SK-N-MC (cell line): ENCODE measurements around the gene CPTP.

Experiments
- EZH2 ChIP-seq: fragments of 200-600 bp; sonication (generic); IDR thresholded peaks from one replicate; pipeline ENCODE4 v1.6.1; 2017; ENCODE audit warnings: antibody characterized with exemption
- FOXP2 ChIP-seq: optimal IDR thresholded peaks from 2 replicates; pipeline ENCODE3; 2011; ENCODE audit warnings: mild to moderate bottlenecking, moderate library complexity; ENCODE audit not compliant: insufficient read depth; ENCODE audit errors: extremely low read length, control extremely low read depth
- POLR2AphosphoS5 ChIP-seq: IDR thresholded peaks from 2 replicates; pipeline ENCODE4 v1.6.1; 2012; ENCODE audit warnings: mild to moderate bottlenecking, low read depth, low read length, borderline replicate concordance

DNA sequence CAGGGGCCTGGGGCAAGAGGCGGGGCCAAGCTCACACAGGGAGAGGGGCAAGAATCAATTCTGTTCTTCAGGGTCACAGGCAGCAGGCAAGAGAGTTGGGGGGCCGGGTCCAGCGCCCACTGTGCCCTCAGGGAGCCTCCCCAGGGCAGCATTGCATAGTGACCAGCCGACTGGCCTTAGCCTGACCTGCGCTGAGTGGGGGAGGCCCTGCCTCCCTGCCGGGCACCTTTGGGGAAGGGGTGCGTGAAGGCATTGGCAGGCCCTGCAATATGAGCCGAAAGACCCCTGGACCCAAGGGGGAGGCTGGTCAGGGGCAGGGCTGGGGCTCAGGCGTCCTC lies 32.2 kb upstream of the CPTP start:
- TF ChIP-seq POLR2AphosphoS5 = 0 out of 2 replicates have a peak, but pooled peaks have one; percentile 27
- TF ChIP-seq EZH2 = no peak
- no peak for TF ChIP-seq FOXP2
